HEK293 (cell line): ENCODE data around the gene MLN.

Source experiments
- GLIS2 ChIP-seq: fragments of 450-650 bp; formaldehyde crosslinking; IDR thresholded peaks from 2 replicates; pipeline ENCODE4 v1.5.1; 2016; ENCODE audit warnings: missing biosample characterization, missing genetic modification characterization
- IKZF3 ChIP-seq: fragments of 450-650 bp; IDR thresholded peaks from 2 replicates; pipeline ENCODE4 v1.5.0; 2018; ENCODE audit warnings: missing biosample characterization, mild to moderate bottlenecking, missing genetic modification characterization, moderate library complexity
- KLF9 ChIP-seq: fragments of 450-650 bp; formaldehyde crosslinking; IDR thresholded peaks from 2 replicates; pipeline ENCODE4 v1.5.1; 2016; ENCODE audit warnings: missing biosample characterization, missing genetic modification characterization, low read depth
- MYNN ChIP-seq: fragments of 450-650 bp; formaldehyde crosslinking; IDR thresholded peaks from 2 replicates; pipeline ENCODE4 v1.5.1; 2016; ENCODE audit warnings: missing biosample characterization, missing genetic modification characterization, borderline replicate concordance
- ZIC2 ChIP-seq: fragments of 450-650 bp; formaldehyde crosslinking; IDR thresholded peaks from 2 replicates; pipeline ENCODE4 v1.5.1; 2016; ENCODE audit warnings: missing biosample characterization, missing genetic modification characterization
- ZNF133 ChIP-seq: fragments of 450-650 bp; formaldehyde crosslinking; IDR thresholded peaks from 2 replicates; pipeline ENCODE4 v1.5.1; 2016; ENCODE audit warnings: missing biosample characterization, missing genetic modification characterization
- ZNF140 ChIP-seq: fragments of 450-650 bp; formaldehyde crosslinking; IDR thresholded peaks from 2 replicates; pipeline ENCODE4 v1.5.1; 2016; ENCODE audit warnings: missing biosample characterization, missing genetic modification characterization
- ZNF248 ChIP-seq: fragments of 450-650 bp; formaldehyde crosslinking; IDR thresholded peaks from 2 replicates; pipeline ENCODE4 v1.5.1; 2017; ENCODE audit warnings: missing biosample characterization, missing genetic modification characterization
- ZNF335 ChIP-seq: fragments of 450-650 bp; formaldehyde crosslinking; conservative IDR thresholded peaks from 2 replicates; pipeline ENCODE4 v1.5.1; 2016; ENCODE audit warnings: missing biosample characterization, missing genetic modification characterization
- ZNF394 ChIP-seq: fragments of 450-650 bp; formaldehyde crosslinking; IDR thresholded peaks from 2 replicates; pipeline ENCODE4 v1.5.1; 2016; ENCODE audit warnings: missing biosample characterization, missing genetic modification characterization, mild to moderate bottlenecking, moderate library complexity, borderline replicate concordance
- ZNF398 ChIP-seq: fragments of 450-650 bp; formaldehyde crosslinking; IDR thresholded peaks from 2 replicates; pipeline ENCODE4 v1.5.1; 2017; ENCODE audit warnings: missing biosample characterization, missing genetic modification characterization
- ZNF473 ChIP-seq: fragments of 450-650 bp; formaldehyde crosslinking; IDR thresholded peaks from 2 replicates; pipeline ENCODE4 v1.5.1; 2017; ENCODE audit warnings: missing biosample characterization, missing genetic modification characterization
- ZNF48 ChIP-seq: fragments of 450-650 bp; formaldehyde crosslinking; IDR thresholded peaks from 2 replicates; pipeline ENCODE4 v1.5.1; 2016; ENCODE audit warnings: missing biosample characterization, missing genetic modification characterization
- ZNF501 ChIP-seq: fragments of 450-650 bp; formaldehyde crosslinking; IDR thresholded peaks from 2 replicates; pipeline ENCODE4 v1.5.1; 2016; ENCODE audit warnings: missing biosample characterization, missing genetic modification characterization
- ZNF513 ChIP-seq: fragments of 450-650 bp; IDR thresholded peaks from 2 replicates; pipeline ENCODE4 v1.5.1; 2018; ENCODE audit warnings: missing biosample characterization, missing genetic modification characterization
- ZNF600 ChIP-seq: fragments of 450-650 bp; formaldehyde crosslinking; IDR thresholded peaks from 2 replicates; pipeline ENCODE4 v1.5.1; 2016; ENCODE audit warnings: missing biosample characterization, missing genetic modification characterization
- ZNF654 ChIP-seq: fragments of 450-650 bp; formaldehyde crosslinking; IDR thresholded peaks from 2 replicates; pipeline ENCODE4 v1.5.1; 2016; ENCODE audit warnings: low read depth, missing biosample characterization, missing genetic modification characterization
- ZNF768 ChIP-seq: fragments of 450-650 bp; formaldehyde crosslinking; IDR thresholded peaks from 2 replicates; pipeline ENCODE4 v1.5.1; 2018; ENCODE audit warnings: missing biosample characterization, mild to moderate bottlenecking, missing genetic modification characterization
- ZNF777 ChIP-seq: fragments of 450-650 bp; formaldehyde crosslinking; IDR thresholded peaks from 2 replicates; pipeline ENCODE4 v1.5.1; 2017; ENCODE audit warnings: missing biosample characterization, missing genetic modification characterization, borderline replicate concordance
- ZSCAN16 ChIP-seq: fragments of 450-650 bp; formaldehyde crosslinking; IDR thresholded peaks from 2 replicates; pipeline ENCODE4 v1.5.1; 2016; ENCODE audit warnings: missing biosample characterization, missing genetic modification characterization
- ZSCAN23 ChIP-seq: fragments of 450-650 bp; formaldehyde crosslinking; IDR thresholded peaks from 2 replicates; pipeline ENCODE4 v1.5.1; 2016; ENCODE audit warnings: missing biosample characterization, missing genetic modification characterization
- TF ChIP-seq, protein P1 (sequence below): fragments of 450-650 bp; formaldehyde crosslinking; IDR thresholded peaks from 2 replicates; pipeline ENCODE4 v1.5.1; 2016; ENCODE audit warnings: missing biosample characterization, missing genetic modification characterization, borderline replicate concordance
- TF ChIP-seq, protein P2 (sequence below): fragments of 450-650 bp; formaldehyde crosslinking; IDR thresholded peaks from 2 replicates; pipeline ENCODE4 v1.5.1; 2016; ENCODE audit warnings: missing biosample characterization, missing genetic modification characterization
- TF ChIP-seq, protein P3 (sequence below): fragments of 450-650 bp; formaldehyde crosslinking; IDR thresholded peaks from 2 replicates; pipeline ENCODE4 v1.5.1; 2016; ENCODE audit warnings: missing biosample characterization, missing genetic modification characterization

MLN gene

DNA sequence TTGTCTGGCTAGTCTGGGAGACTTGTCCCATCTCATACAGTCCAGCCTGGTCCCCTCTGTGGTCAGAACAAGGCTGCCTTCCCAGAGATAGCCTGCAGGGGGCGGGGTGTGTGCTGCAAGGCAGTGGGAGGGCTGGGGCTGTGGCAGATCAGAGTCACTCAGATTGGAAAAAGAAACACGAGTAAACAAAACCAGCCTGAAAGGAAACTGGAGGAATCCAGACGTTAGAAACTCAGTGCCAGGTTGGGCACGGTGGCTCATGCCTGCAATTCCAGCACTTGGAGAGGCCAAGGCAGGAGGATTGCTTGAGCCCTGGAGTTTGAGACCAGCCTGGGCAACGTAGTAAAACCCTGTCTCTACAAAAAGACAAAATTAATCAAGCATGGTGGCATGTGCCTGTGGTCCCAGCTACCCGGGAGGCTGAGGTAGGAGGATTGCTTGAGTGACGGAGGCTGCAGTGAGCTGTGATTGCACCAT, 35.1 kb downstream of the MLN start (continued):
- TF ChIP-seq KLF9 (tag by site-specific recombination) (no peak), ZNF654 (tag by site-specific recombination) (peak; percentile 34; the same call in 1 of the 2 replicates), ZNF513 (tag by site-specific recombination) (no peak), ZNF473 (tag by site-specific recombination) (no peak), ZSCAN16 (tag by site-specific recombination) (no peak), ZNF398 (tag by site-specific recombination) (no peak), ZNF248 (tag by site-specific recombination) (no peak), ZNF133 (no peak), ZNF600 (tag by site-specific recombination) (peak; percentile 90), GLIS2 (tag by site-specific recombination) (no peak), ZNF501 (tag by site-specific recombination) (no peak), ZNF48 (no peak), ZSCAN23 (tag by site-specific recombination) (no peak), ZIC2 (tag by site-specific recombination) (0 out of 2 replicates have a peak, but pooled peaks have one; percentile 10), IKZF3 (tag by site-specific recombination) (no peak), ZNF335 (tag by site-specific recombination) (no peak), ZNF394 (tag by site-specific recombination) (no peak), ZNF768 (tag by site-specific recombination) (no peak), MYNN (tag by site-specific recombination) (no peak), ZNF777 (tag by site-specific recombination) (no peak), ZNF140 (tag by site-specific recombination) (no peak)
- TF ChIP-seq, protein P1, sequence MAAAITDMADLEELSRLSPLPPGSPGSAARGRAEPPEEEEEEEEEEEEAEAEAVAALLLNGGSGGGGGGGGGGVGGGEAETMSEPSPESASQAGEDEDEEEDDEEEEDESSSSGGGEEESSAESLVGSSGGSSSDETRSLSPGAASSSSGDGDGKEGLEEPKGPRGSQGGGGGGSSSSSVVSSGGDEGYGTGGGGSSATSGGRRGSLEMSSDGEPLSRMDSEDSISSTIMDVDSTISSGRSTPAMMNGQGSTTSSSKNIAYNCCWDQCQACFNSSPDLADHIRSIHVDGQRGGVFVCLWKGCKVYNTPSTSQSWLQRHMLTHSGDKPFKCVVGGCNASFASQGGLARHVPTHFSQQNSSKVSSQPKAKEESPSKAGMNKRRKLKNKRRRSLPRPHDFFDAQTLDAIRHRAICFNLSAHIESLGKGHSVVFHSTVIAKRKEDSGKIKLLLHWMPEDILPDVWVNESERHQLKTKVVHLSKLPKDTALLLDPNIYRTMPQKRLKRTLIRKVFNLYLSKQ: no peak
- TF ChIP-seq, protein P2, sequence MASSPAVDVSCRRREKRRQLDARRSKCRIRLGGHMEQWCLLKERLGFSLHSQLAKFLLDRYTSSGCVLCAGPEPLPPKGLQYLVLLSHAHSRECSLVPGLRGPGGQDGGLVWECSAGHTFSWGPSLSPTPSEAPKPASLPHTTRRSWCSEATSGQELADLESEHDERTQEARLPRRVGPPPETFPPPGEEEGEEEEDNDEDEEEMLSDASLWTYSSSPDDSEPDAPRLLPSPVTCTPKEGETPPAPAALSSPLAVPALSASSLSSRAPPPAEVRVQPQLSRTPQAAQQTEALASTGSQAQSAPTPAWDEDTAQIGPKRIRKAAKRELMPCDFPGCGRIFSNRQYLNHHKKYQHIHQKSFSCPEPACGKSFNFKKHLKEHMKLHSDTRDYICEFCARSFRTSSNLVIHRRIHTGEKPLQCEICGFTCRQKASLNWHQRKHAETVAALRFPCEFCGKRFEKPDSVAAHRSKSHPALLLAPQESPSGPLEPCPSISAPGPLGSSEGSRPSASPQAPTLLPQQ (tag by site-specific recombination): no peak
- TF ChIP-seq, protein P3, sequence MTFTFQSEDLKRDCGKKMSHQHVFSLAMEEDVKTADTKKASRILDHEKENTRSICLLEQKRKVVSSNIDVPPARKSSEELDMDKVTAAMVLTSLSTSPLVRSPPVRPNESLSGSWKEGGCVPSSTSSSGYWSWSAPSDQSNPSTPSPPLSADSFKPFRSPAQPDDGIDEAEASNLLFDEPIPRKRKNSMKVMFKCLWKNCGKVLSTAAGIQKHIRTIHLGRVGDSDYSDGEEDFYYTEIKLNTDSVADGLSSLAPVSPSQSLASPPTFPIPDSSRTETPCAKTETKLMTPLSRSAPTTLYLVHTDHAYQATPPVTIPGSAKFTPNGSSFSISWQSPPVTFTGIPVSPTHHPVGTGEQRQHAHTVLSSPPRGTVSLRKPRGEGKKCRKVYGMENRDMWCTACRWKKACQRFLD (tag by site-specific recombination): no peak
